Measurements from ENCODE around the gene HNRNPH2.

HNRNPH2 gene

GRCh38 chrX:101394372-101394771 lies 13.7 kb upstream of the HNRNPH2 start:
- H3K4me3 ChIP-seq (ENCODE audit: low read depth, low read length) = no peak overlapping the region
- no peak for TF ChIP-seq CTCF (IDR thresholded peaks at IDR 0.05; ENCODE audit: low read depth, low read length, missing control alignments)
- in situ Hi-C loops (cut with HindIII; ENCODE audit: low sequenced_read_pairs) = no loop called here
- DNase-seq (ENCODE audit: low read depth) = no peak

- no peak overlapping the region for H3K4me3 ChIP-seq (ENCODE audit: low read depth, low read length)
- in situ Hi-C loops (cut with HindIII; ENCODE audit: low sequenced_read_pairs) = no loop called here
- DNase-seq (ENCODE audit: low read depth) = no peak
- no peak for TF ChIP-seq CTCF (IDR thresholded peaks at IDR 0.05; ENCODE audit: low read depth, low read length, missing control alignments)
These were observed 12.2 kb upstream of the HNRNPH2 start for GRCh38 chrX:101395789-101396188.

- TF ChIP-seq CTCF (IDR thresholded peaks at IDR 0.05; ENCODE audit: low read depth, low read length, missing control alignments) = no peak
- no peak for DNase-seq (ENCODE audit: low read depth)
- no peak overlapping the region for H3K4me3 ChIP-seq (ENCODE audit: low read depth, low read length)
- in situ Hi-C loops (cut with HindIII; ENCODE audit: low sequenced_read_pairs) = no loop called here
These were observed 10.2 kb upstream of the HNRNPH2 start for GRCh38 chrX:101397779-101398178.

- DNase-seq (ENCODE audit: low read depth) = no peak
- in situ Hi-C loops (cut with HindIII; ENCODE audit: low sequenced_read_pairs) = no loop called here
- no peak for TF ChIP-seq CTCF (IDR thresholded peaks at IDR 0.05; ENCODE audit: low read depth, low read length, missing control alignments)
- H3K4me3 ChIP-seq (ENCODE audit: low read depth, low read length) = no peak overlapping the region
These were observed 9.3 kb upstream of the HNRNPH2 start for GRCh38 chrX:101398694-101399093.

- no peak overlapping the region for H3K4me3 ChIP-seq (ENCODE audit: low read depth, low read length)
- TF ChIP-seq CTCF (IDR thresholded peaks at IDR 0.05; ENCODE audit: low read depth, low read length, missing control alignments) = no peak
- in situ Hi-C loops (cut with HindIII; ENCODE audit: low sequenced_read_pairs) = no loop called here
- DNase-seq (ENCODE audit: low read depth) = no peak
These were observed 8.2 kb upstream of the HNRNPH2 start for GRCh38 chrX:101399825-101400224.

- no peak for DNase-seq (ENCODE audit: low read depth)
- TF ChIP-seq CTCF (IDR thresholded peaks at IDR 0.05; ENCODE audit: low read depth, low read length, missing control alignments) = no peak
- peak overlapping the region; percentile 74 for H3K4me3 ChIP-seq (ENCODE audit: low read depth, low read length)
- in situ Hi-C loops (cut with HindIII; ENCODE audit: low sequenced_read_pairs) = no loop called here
These were observed 765 bp upstream of the HNRNPH2 start for GRCh38 chrX:101407167-101407747.

- H3K4me3 ChIP-seq (ENCODE audit: low read depth, low read length) = peak overlapping the region; percentile 74
- no peak for TF ChIP-seq CTCF (IDR thresholded peaks at IDR 0.05; ENCODE audit: low read depth, low read length, missing control alignments)
- in situ Hi-C loops (cut with HindIII; ENCODE audit: low sequenced_read_pairs) = no loop called here
- no peak for DNase-seq (ENCODE audit: low read depth)
These were observed 465 bp downstream of the HNRNPH2 start for GRCh38 chrX:101408532-101408841.

Data from astrocyte of the cerebellum (primary cell).